ENCODE results near the gene USP35. TPM values are rescaled to one million over a fixed set of nuclear protein-coding genes. Genes with fewer than 3 reads are reported as not detected.
A peak's percentile ranks its signal among the peaks of the same experiment; 100 is the strongest.

USP35 gene
- total RNA-seq, 1 donor, result 21.4 TPM

GRCh38 chr11:78149646-78150045 is 39.1 kb upstream of the USP35 start:
- Histone ChIP-seq H3K27me3 (ENCODE audit: insufficient read depth, low read length) (no peaks in the 10 kb centered on the region), H3K36me3 (ENCODE audit: insufficient read depth, low read length) (no peaks in the 10 kb centered on the region), H3K9me3 (ENCODE audit: low read depth, low read length) (no peaks in the 10 kb centered on the region), H3K79me2 (ENCODE audit: insufficient read depth, low read length) (no peaks in the 10 kb centered on the region), H3K4me2 (ENCODE audit: insufficient read depth, low read length) (no peak overlapping the region), H3K4me1 (ENCODE audit: insufficient read depth, low read length) (no peaks in the 10 kb centered on the region), H4K20me1 (ENCODE audit: insufficient read depth, low read length) (no peaks in the 10 kb centered on the region), H2AFZ (ENCODE audit: low read length) (no peak overlapping the region), H3K27ac (ENCODE audit: low read depth, low read length) (no peak overlapping the region), H3K4me3 (ENCODE audit: insufficient read depth, low read length) (no peak overlapping the region)
- TF ChIP-seq CTCF (IDR thresholded peaks at IDR 0.05; ENCODE audit: extremely low read depth, low read depth, low read length), result peak; percentile 65
- DNase-seq (ENCODE audit: insufficient read length, low spot score, missing footprints), result peak; percentile 81

- no peak for TF ChIP-seq CTCF (IDR thresholded peaks at IDR 0.05; ENCODE audit: extremely low read depth, low read depth, low read length)
- Histone ChIP-seq H3K4me3 (ENCODE audit: insufficient read depth, low read length) (no peak overlapping the region), H3K4me1 (ENCODE audit: insufficient read depth, low read length) (no peaks in the 10 kb centered on the region), H3K27me3 (ENCODE audit: insufficient read depth, low read length) (no peaks in the 10 kb centered on the region), H3K79me2 (ENCODE audit: insufficient read depth, low read length) (no peaks in the 10 kb centered on the region), H4K20me1 (ENCODE audit: insufficient read depth, low read length) (no peaks in the 10 kb centered on the region), H3K27ac (ENCODE audit: low read depth, low read length) (no peak overlapping the region), H2AFZ (ENCODE audit: low read length) (no peak overlapping the region), H3K9me3 (ENCODE audit: low read depth, low read length) (no peaks in the 10 kb centered on the region), H3K4me2 (ENCODE audit: insufficient read depth, low read length) (no peak overlapping the region), H3K36me3 (ENCODE audit: insufficient read depth, low read length) (no peaks in the 10 kb centered on the region)
- DNase-seq (ENCODE audit: insufficient read length, low spot score, missing footprints), result no peak
Measured at GRCh38 chr11:78150346-78150745, 38.4 kb upstream of the USP35 start.

GRCh38 chr11:78150754-78151153 is 38.0 kb upstream of the USP35 start:
- Histone ChIP-seq H4K20me1 (ENCODE audit: insufficient read depth, low read length) (no peaks in the 10 kb centered on the region), H3K36me3 (ENCODE audit: insufficient read depth, low read length) (no peaks in the 10 kb centered on the region), H3K4me2 (ENCODE audit: insufficient read depth, low read length) (no peak overlapping the region), H3K79me2 (ENCODE audit: insufficient read depth, low read length) (no peaks in the 10 kb centered on the region), H3K27ac (ENCODE audit: low read depth, low read length) (no peak overlapping the region), H3K4me1 (ENCODE audit: insufficient read depth, low read length) (no peaks in the 10 kb centered on the region), H2AFZ (ENCODE audit: low read length) (no peak overlapping the region), H3K9me3 (ENCODE audit: low read depth, low read length) (no peaks in the 10 kb centered on the region), H3K4me3 (ENCODE audit: insufficient read depth, low read length) (no peak overlapping the region), H3K27me3 (ENCODE audit: insufficient read depth, low read length) (no peaks in the 10 kb centered on the region)
- no peak for DNase-seq (ENCODE audit: insufficient read length, low spot score, missing footprints)
- TF ChIP-seq CTCF (IDR thresholded peaks at IDR 0.05; ENCODE audit: extremely low read depth, low read depth, low read length), result no peak

GRCh38 chr11:78151804-78152203 is 36.9 kb upstream of the USP35 start:
- no peak overlapping the region for H3K27ac ChIP-seq (ENCODE audit: low read depth, low read length)
- no peak overlapping the region for H2AFZ ChIP-seq (ENCODE audit: low read length)
- no peaks in the 10 kb centered on the region for H3K9me3 ChIP-seq (ENCODE audit: low read depth, low read length)
- no peaks in the 10 kb centered on the region for H3K36me3 ChIP-seq (ENCODE audit: insufficient read depth, low read length)
- no peaks in the 10 kb centered on the region for H3K79me2 ChIP-seq (ENCODE audit: insufficient read depth, low read length)
- no peaks in the 10 kb centered on the region for H4K20me1 ChIP-seq (ENCODE audit: insufficient read depth, low read length)
- no peaks in the 10 kb centered on the region for H3K4me1 ChIP-seq (ENCODE audit: insufficient read depth, low read length)
- H3K4me3 ChIP-seq (ENCODE audit: insufficient read depth, low read length), result no peak overlapping the region
- no peaks in the 10 kb centered on the region for H3K27me3 ChIP-seq (ENCODE audit: insufficient read depth, low read length)
- H3K4me2 ChIP-seq (ENCODE audit: insufficient read depth, low read length), result no peak overlapping the region
- no peak for TF ChIP-seq CTCF (IDR thresholded peaks at IDR 0.05; ENCODE audit: extremely low read depth, low read depth, low read length)
- DNase-seq (ENCODE audit: insufficient read length, low spot score, missing footprints), result no peak
